ENCODE results near the gene ABHD17B. TPM values are rescaled to one million over a fixed set of nuclear protein-coding genes. Genes with fewer than 3 reads are reported as not detected.
"Not testable (repeated sequence)": the region's sequence is repeated elsewhere in the genome, so short reads cannot be mapped to it uniquely, and the experiment has no call there.

The ABHD17B gene
- 12.0 and 14.5 TPM in 2 replicates for total RNA-seq (2014; rRNA removed; shearing (Covaris generic))

DNA sequence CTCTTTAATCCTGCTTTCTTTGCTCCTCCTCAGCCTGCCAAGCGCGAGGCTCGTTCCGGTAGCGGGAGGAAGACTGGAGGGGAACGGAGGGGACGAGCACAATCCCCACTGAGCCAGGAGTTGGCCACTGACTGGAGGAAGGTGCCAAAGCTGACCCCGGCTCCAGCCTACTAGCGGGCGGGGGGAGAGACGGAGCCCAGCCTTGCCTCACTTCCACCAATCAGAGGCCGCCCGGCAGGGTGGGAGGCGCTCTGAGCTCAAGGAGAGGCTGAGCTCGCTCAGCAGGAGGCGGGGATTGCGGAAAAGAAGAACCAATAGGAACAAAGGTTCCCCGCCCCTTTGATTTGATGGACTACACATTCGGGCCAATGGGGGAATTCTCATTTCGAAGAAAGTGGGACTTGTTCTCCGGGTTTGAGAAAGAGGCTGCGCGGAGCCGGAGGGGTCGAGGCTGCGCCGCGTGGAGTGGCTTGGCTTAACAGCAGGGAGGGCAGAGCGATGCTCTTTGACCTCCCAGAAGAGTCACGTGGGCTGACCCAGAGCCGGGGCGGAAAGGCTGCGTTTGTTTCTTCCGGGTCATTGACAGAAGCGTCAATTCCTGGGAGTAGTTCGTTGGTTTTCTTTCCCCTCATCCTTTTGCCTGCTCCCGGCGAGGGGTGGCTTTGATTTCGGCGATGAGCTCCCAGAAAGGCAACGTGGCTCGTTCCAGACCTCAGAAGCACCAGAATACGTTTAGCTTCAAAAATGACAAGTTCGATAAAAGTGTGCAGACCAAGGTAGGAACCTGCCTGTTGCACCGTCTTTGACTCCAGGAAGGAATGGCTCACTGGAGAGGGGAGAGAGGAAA is at the start of gene ABHD17B, which contains the start of gene C9orf85:
TSS of gene ABHD17B (minus strand) at position 133 of the 847 bp plus-strand sequence. CDS start 36,113 bp downstream, outside the sequence.
TSS of gene C9orf85 (plus strand) at position 579 of the 847 bp plus-strand sequence. CDS start at position 675, 96 bp downstream.
- peak; percentile 99 for DNase-seq (ENCODE audit: low read depth)

DNA sequence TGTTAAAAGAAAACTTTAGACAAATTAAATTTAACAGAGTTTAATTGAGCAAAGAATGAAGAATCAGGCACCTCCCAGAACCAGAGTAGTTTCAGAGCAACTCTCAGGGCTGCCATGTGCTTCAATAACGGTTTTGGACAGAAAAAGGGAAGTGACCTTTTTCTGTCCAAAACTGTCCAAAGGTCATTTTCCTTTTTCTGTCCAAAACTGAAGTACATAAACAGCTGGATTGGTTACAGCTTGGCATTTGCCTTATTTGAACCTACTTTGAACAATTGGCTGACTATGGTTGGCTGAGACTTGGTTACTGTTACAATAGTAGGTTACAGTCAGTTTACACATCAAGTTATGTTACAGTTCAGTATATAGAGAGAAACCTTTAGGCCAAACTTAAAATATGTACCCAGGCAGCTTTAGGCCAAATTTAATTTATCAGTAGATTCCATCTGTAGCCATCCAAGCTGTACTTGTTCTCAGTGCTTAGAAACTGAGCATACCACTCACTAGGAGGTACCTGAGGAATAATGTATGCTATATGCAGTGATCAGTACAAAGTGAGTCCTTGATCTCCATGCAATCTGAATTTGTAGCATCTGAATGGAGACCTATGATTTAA is 44.4 kb upstream of the ABHD17B start:
- no peak for DNase-seq (ENCODE audit: low read depth)

DNA sequence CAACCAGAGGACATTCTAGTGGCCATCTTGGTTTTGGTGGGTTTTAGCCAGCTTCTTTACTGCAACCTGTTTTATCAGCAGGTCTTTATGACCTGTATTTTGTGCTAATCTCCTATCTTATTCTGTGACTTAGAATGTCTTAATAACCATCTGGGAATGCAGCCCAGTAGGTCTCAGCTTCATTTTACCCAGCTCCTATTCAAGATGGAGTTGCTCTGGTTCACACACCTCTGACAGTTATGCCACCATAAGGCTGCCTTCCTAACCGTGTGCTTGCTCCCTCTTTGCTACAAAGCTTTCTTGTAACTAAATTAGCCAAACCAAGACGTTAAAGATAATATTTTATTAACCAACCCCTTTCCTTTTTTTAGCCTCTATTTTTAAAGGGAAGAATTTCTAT is 43.7 kb upstream of the ABHD17B start:
- DNase-seq (ENCODE audit: low read depth), result not testable (repeated sequence)

DNA sequence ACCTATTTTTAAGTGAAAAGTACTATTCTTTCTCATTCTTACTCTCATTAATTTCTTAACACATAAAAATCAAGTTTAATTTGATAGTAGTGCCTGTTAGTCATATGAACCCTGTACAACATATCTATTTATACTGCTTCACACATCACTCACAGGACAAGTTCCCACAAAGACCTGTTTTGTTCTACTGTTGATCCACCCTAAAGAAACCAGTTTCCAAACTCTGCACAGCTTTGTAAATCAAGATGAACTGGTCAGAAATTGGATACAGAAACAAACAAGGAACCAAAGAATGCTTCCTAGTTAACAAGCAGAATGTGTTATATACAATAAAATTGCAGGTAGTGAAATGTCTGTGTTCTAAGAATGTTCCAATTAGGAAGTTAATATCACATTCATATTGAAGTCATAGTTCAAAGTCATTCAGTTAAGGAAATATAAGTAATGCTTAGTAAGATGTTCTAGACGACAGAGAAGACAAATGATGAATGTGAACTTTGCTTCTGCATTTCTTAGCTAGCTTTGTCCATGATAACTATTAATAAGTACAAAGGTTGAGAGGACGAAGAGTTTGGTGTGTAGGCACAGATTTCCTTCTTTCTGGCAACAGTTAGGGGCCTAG is 33.9 kb upstream of the ABHD17B start:
- no peak for DNase-seq (ENCODE audit: low read depth)

DNA sequence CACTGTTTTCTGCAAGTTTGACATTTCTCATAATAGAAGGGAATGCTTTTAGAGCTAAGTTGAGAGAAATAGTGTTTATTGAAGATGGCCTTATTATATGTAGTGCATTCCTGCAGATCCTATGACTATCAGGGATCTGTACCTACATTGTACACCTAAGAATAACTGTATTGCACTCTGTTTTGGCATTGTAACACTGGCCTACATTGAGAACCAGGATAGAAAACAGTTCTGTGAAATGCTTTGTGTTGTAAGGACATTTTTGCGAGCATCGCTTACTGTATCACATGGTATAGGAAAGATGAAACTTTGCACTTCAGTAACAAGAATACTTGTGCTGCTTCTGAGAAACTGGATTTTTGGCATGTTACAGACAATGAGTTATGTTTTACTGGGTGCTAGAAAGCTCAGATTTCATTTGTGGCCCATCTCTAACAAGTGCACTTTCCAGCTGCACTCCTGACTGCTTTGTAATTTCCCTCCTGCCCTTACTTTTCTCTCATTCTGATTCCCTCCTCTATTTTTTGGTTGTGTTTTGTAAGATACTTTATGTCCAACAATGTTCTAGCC is 31.1 kb upstream of the ABHD17B start:
- no peak for DNase-seq (ENCODE audit: low read depth)

DNA sequence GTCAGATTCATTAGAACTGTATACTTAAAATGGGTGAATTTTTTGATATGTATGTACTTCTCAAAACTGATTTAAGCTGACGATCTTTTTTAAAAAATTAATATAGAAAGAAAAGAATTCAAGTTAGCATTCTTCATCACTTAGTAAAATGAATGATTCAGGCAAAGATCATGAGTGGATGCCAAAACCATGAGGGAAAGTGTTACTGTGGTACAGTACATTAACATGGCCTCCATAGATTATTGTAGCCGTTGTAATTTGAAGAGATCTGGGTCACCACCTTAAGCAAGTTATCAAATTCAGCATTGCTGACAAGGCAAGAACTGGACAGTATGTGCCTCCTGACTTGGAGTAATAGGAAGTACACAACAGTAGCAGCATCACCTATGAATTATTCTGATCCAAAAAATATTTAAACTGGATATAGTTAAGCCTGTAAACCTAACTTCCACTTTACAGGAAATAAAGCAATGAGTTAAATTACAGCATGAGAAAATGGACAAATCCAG is 30.1 kb upstream of the ABHD17B start:
- no peak for DNase-seq (ENCODE audit: low read depth)

DNA sequence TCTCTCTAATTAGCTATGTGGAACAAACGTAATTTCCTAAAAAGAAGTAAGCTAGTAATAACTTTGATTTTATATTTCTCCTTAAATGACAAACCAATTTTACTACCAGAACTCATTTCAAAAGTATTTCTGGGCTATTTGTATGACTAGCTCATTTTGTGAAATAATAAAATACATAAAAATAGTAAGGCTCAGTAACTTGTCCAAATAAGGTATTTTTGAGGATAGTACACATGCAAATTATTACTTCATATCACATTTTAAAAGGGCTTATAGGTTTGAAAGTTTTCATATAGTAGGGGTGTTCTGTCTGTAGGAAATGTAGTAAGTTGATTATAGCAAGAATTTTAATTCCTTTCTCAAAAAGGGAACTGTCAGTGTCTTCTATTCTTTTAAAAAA is 26.9 kb upstream of the ABHD17B start:
- no peak for DNase-seq (ENCODE audit: low read depth)

DNA sequence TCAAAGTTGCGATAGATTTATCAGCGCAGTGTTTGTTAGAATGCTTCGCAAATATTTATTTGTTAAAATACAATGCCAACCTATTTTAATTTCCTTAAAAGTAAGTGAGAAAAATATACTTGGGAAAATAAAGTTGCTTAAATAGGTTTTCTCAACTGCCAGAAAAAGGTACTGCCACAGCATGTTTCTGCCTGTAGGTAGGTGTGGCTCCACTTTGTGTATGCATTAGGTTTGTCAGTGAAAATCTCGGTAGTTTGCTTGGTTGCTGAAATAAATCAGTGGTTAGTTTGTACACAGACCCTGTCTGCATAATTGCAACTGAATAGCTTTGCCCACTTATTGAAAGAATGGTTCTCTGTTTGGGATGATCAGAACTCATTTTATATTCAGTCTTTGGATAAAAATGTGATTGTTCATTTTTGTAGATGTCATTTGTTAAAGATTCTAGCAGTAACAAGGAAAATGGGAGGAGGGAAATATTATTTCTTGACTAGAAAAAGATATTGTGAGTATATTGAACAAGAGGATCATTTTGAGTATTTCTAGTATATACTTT is 26.2 kb upstream of the ABHD17B start:
- no peak for DNase-seq (ENCODE audit: low read depth)

DNA sequence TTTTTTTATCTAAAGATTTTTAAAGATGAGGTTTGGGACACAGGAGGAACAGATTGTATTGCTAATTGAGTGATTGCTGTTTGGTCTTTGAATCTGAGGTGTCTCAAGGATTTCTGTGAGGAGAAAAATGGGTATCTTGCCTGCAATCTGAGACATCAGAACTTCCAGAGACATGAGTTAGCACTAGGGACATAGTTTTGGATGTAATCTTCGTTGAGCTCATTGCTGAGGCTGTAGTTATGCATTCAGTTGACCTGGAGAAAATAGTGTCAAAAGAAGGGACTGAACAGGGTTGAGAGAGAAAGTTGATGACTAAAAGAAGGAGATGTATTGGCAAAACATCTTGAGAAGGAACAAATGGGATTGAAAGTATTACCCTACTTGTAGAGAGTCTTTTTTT is 25.1 kb upstream of the ABHD17B start:
- DNase-seq (ENCODE audit: low read depth), result no peak

DNA sequence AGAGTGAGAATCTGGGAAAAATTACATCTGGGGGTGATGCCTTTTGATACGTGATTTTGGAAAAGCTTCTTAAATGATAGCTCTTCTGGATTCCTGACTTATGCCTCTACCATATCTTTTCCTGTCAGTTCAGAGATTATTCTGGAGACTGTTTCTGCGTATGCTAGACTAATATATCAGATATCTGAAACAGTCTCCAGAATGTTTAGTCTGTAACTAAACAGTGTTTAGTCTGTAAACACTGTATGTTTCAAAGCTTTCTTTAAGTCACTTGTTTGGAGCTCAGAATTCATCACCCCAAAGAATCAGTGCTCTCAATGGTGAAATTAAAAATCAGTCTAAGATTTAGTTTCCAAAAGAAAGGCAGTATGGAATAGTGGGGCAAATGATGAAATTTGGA is 20.2 kb upstream of the ABHD17B start:
- DNase-seq (ENCODE audit: low read depth), result no peak

DNA sequence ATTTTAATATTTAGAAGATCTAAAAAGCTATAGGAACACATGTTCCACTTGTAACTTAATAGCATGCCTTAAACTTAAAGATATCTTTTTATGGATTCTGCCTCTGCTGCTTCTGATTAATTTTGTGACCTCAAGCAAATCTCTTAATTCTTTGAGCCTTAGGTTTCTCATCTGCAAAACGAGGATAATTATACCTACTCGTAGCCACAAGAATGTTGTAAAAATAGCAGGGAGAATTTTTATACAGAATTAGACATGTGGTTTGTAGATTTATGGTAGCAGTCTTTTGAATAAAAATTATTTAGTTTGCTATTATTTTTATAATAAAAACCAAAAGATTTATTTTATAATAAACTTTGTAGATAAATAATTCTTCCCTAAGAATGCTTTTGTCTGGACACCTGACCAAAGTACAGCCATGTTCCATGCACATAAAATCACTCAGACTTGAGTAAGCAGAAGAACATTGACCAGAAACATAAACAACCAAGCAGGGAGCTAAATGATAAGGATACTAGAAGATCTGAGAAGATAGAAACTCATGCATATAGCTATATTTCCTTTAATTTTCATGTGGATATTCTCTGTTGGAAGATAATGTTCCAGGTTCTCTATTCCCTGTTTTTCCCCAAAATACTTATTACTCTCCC is 18.9 kb upstream of the ABHD17B start:
- DNase-seq (ENCODE audit: low read depth), result peak; percentile 58

DNA sequence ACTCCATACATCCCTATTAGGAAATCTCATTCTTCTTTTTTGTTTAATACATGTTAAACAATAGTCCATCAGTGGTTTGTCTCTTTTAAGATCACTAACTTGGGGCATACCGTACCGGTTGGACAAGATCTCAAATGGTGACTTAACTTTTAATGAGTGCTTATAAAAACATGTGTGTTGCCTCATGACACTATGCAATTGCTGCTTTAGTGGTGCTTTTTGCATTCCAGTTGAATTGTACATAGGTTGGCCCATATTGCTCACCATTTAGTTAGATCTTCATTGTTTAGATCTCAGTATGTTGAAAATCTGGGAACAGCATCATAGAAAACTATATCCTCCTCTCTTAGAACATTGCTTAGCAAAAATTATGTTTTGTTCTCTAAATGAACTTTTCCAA is 18.2 kb upstream of the ABHD17B start:
- DNase-seq (ENCODE audit: low read depth), result peak; percentile 28

DNA sequence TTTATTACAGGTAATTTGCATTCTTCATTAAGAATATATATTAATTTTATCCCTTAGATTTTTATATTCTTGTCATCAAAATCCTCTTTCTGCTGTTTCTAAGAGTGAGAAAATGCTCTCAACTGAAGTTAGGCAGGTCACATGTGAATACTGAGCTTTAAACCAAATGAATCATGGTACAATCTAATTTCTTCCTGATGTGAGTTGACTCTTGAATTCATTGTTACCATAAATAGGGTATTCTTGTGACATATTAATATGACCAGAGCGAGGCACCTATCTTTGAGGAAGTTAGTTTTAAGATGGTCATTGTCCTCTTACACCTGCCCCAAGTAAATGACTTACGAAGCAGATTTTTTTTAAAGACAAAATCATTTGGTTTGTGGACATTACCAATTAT is 17.8 kb upstream of the ABHD17B start:
- no peak for DNase-seq (ENCODE audit: low read depth)

DNA sequence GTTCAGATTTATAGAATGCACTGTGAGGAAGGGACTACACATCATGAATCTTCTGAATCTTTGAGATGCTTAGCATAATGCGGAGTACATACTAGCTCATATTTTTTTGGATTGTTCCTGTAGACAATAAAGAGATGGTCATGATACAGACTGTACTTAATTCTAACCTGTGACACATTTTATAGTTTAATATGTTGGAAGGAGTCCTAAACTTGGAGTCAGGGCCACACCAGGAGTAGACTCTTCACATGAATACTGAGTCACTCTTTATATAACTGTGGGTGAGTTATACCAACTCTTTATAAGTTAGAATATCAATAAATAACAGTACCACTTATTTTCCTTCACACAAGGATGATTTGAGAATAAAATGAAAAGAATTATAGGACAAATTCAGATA is 17.4 kb upstream of the ABHD17B start:
- peak; percentile 25 for DNase-seq (ENCODE audit: low read depth)

DNA sequence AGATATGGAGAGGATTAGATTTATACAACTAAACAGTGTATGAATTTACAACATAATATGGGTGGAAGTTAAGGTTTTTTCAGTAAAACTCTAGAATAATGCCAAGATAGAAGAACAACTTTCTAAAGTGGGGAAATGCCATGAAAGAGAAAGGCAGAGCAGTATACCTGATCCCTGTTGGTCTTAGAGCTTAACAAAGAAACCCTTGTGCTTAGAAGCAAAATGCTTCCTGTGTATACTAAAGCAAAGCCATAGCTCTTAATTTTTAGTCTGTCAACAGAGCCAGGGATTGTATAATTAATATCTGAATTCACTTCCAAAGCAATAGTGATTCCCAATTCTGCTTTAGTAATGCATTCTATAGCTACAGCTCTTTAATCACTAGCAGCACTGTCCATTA is 14.8 kb upstream of the ABHD17B start:
- no peak for DNase-seq (ENCODE audit: low read depth)

DNA sequence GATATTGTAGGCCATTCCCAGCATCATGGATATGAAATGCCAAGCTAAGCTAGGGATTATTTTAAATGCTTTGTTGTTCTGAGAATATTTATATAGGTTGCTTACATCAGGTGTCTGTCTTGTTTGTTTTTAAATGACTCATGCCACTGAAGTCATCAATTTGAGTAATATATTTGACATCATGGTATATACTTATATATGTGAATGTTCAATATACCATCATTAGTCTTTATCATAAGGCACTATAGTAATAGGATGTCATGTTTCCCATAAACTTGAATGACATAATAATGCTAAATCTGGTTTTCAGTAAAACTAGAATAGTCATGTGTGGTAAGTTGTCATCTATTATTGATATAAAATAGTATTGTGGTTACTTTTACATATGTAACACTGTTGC is 13.6 kb upstream of the ABHD17B start:
- DNase-seq (ENCODE audit: low read depth), result no peak

DNA sequence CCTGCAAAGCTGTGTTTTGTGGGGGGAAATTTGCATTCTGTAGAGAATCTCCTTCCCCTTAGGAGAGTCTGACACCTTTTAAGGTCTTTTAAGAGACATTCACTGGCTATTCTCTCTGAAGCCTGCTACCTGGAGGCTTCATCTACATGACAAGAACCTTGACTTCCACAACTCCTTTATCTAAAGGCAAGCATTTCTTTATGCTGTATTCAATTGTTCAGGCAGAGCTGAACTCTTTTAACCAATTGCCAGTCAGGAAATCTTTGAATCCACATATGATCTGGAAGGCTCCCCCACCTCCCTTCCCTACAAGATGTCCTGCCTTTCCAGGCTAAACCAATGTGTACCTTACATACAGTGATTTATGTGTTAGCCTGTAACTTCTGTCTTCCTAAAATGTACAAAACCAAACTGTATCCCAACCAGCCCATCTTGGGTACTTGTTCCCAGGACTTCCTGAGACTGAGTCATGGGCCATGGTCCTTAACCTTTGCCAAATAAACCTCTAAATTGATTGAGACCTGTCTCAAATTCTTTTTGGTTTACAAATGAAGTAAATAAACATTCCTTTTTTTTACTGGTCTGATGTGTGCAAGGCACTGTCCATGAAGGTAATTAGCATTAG is 10.3 kb upstream of the ABHD17B start:
- no peak for DNase-seq (ENCODE audit: low read depth)

DNA sequence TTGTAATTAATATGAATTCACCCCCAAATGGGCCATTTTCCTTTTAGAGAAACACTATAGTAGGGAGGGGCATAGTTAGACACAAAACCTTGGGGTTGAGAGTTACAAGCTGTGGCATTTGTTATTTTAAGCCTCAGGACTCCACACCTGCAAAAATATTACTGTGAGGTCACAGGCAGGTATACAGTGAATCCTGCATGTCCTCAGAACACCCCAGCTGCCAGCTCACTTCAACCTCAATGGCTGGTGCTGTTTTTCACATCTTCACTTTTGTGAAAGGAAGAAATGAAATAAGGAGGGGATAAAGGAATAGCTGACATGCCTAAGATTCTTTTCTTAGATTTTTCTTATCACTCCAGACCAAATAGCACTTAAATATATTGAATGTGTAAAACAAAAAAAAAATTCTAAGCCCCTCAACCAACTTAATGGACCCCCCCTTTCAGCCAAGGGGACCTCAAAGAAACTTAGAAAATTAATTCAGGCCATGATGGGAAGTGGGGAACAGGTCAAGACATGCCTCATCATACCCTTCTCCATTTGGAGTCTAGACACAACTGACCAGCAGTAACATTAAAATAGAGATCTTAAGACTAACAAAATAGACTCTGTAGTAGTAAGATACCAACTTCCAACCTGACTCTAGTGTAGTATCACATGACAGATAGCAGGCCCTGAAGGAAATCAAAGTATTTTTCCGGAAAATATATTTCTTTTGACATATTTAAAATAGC is 9.6 kb upstream of the ABHD17B start:
- no peak for DNase-seq (ENCODE audit: low read depth)

DNA sequence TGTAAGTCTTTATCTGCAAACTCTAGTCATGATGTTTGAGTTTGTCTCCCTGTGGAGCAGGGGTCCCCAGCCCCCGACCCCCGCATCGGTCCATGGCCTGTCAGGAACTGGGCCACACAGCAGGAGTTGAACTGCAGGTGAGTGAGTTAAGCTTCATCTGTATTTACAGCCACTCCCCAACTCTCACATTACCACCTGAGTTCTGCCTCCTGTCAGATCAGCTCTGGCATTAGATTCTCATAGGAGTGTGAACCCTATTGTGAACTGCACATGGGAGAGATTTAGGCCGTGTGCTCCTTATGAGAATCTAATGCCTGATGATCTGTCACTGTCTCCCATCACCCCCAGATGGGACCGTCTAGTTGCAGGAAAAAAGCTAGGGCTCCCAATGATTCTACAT is 7.4 kb upstream of the ABHD17B start:
- no peak for DNase-seq (ENCODE audit: low read depth)
